Naive thymus-derived CD4-positive, alpha-beta T cell (primary cell): ENCODE data around the gene CHCHD6. TPM values are rescaled to one million over a fixed set of nuclear protein-coding genes. Genes with fewer than 3 reads are reported as not detected.

Experiments
- ATAC-seq: fragments of 150-1000 bp; cut with Tn5 transposase; 2 replicates; pipeline ENCODE4 v1.10.0; 2021; ENCODE audit warnings: mild to moderate bottlenecking, moderate library complexity
- CTCF ChIA-PET: fragments of 350-600 bp; sonication (Branson Sonifier 250); formaldehyde crosslinking; loops from one replicate; lab custom pipeline; 2021; ENCODE audit warnings: antibody characterized with exemption; lab: Charles Lee
- POLR2A ChIA-PET: fragments of 350-600 bp; sonication (Branson Sonifier 250); formaldehyde crosslinking; loops from one replicate; lab custom pipeline; 2021; ENCODE audit warnings: antibody characterized with exemption, inconsistent platforms; lab: Charles Lee
- DNase-seq, 9 donors: peaks; one replicate each; pipeline versions ENCODE4 v3.0.0 to v3.0.0-alpha.2; 2020 to 2022; ENCODE audit warnings: mixed read lengths in 1 of 9
- H3K27ac ChIP-seq: one replicate; pipeline ENCODE4 v1.7.0; 2013; ENCODE audit warnings: mild to moderate bottlenecking, low read depth, low read length, moderate library complexity
- H3K27me3 ChIP-seq, 2 donors: one replicate each; pipeline ENCODE4 v1.7.0; 2013; ENCODE audit warnings: low read length in 2 of 2, mild to moderate bottlenecking in 2 of 2, moderate library complexity in 2 of 2; ENCODE audit not compliant: control insufficient read depth in 2 of 2, insufficient read depth in 2 of 2
- H3K36me3 ChIP-seq, 3 experiments: 1 replicate in 2 of 3; 2 replicates in 1 of 3; pipeline ENCODE4 v1.7.0; 2013; ENCODE audit warnings: low read length in 3 of 3, mild to moderate bottlenecking in 3 of 3, moderate library complexity in 1 of 3; ENCODE audit not compliant: insufficient read depth in 3 of 3, control insufficient read depth in 2 of 3
- H3K4me1 ChIP-seq, 2 donors: one replicate each; pipeline ENCODE4 v1.7.0; 2013; ENCODE audit warnings: low read length in 2 of 2, mild to moderate bottlenecking in 2 of 2, moderate library complexity in 1 of 2; ENCODE audit not compliant: control insufficient read depth in 2 of 2, insufficient read depth in 2 of 2
- H3K4me3 ChIP-seq: 2 replicates; pipeline ENCODE4 v1.7.0; 2013; ENCODE audit warnings: mild to moderate bottlenecking, low read length
- H3K9me3 ChIP-seq, 3 experiments: 1 replicate in 2 of 3; 2 replicates in 1 of 3; pipeline ENCODE4 v1.7.0; 2013; ENCODE audit warnings: low read length in 3 of 3; ENCODE audit not compliant: control insufficient read depth in 2 of 3
- H3K27ac Mint-ChIP-seq, 9 donors: one replicate each; pipeline ENCODE4 v1.8.0; 2020 to 2022; ENCODE audit warnings: mixed read lengths in 9 of 9, mild to moderate bottlenecking in 8 of 9, moderate library complexity in 5 of 9, inconsistent platforms in 2 of 9
- H3K27me3 Mint-ChIP-seq, 5 donors: one replicate each; pipeline ENCODE4 v1.8.0; 2021 to 2022; ENCODE audit warnings: mixed read lengths in 5 of 5, mild to moderate bottlenecking in 1 of 5
- H3K36me3 Mint-ChIP-seq, 5 donors: one replicate each; pipeline ENCODE4 v1.8.0; 2020 to 2022; ENCODE audit warnings: mixed read lengths in 5 of 5, mild to moderate bottlenecking in 3 of 5, inconsistent platforms in 1 of 5
- H3K4me1 Mint-ChIP-seq, 7 donors: one replicate each; pipeline ENCODE4 v1.8.0; 2020 to 2022; ENCODE audit warnings: mixed read lengths in 7 of 7, mild to moderate bottlenecking in 3 of 7, inconsistent platforms in 1 of 7
- H3K4me3 Mint-ChIP-seq, 10 donors: one replicate each; pipeline ENCODE4 v1.8.0; 2020 to 2022; ENCODE audit warnings: mild to moderate bottlenecking in 10 of 10, mixed read lengths in 10 of 10, moderate library complexity in 6 of 10, inconsistent platforms in 2 of 10
- H3K9me3 Mint-ChIP-seq, 11 donors: one replicate each; pipeline ENCODE4 v1.8.0; 2020 to 2022; ENCODE audit warnings: mixed read lengths in 11 of 11, mild to moderate bottlenecking in 4 of 11, inconsistent platforms in 1 of 11, moderate library complexity in 1 of 11
- intact Hi-C, 2 donors: fragments of 100-400 bp; cut with micrococcal nuclease; formaldehyde crosslinking; loops; one replicate each; pipeline ENCODE4 v1.15.1; 2023
- polyA plus RNA-seq, 2 donors: library from polyadenylated mRNA; unstranded; fragments of 300-500 nt; fragmentation: Illumina TruSeq; gene quantifications; one replicate each; pipeline ENCODE4 v1.2.3, GENCODE V29; 2021
- total RNA-seq, 6 experiments: library from RNA in 5 of 6; stranded (reverse) in 5 of 6; gene quantifications; 1 replicate in 5 of 6; 2 replicates in 1 of 6; pipeline ENCODE4 v1.2.3 and lab custom pipeline; 2021 to 2026

The CHCHD6 gene
- total and polyA plus RNA-seq, 7 experiments from 2014 or later, result 5.4 to 15.1 (median 11.0) TPM

DNA sequence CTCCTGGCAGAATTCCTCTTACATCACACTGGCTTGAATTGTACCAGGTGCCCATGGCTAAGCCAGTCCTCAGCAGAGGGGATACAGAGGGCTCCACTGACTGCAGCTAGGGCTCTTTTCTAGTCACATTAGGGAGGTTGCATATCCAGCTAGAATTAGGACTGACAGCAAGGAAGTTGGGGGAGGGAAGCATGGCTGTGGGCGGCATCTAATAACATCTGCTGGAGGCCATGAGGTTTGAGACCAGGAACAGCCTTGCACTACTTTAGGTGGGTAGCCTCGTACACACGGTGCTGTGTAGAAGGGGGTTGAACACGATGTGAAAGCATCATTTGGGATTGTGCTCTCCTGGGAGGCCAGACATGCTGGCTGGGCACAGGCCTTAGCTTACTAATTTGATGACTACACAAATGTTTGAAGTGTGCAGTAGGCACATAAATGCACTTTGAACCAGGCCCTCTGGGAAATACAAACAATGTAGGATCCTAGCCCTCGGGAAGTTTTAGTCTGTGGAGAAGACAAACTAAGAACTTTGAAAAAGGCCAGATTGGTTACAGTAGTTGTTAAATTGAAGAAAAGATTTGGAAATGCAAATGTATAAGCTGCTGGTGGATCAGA is 30.2 kb downstream of the CHCHD6 start:
- Mint-ChIP-seq H3K9me3 (peaks cover 0 to 20% (median 7%) of the 10 kb centered on the region in 11 donors), H3K27ac (no peak overlapping the region), H3K4me1 (peaks cover 0 to 16% (median 10%) of the 10 kb centered on the region in 7 donors), H3K4me3 (no peak overlapping the region), H3K27me3 (no peaks in the 10 kb centered on the region), H3K36me3 (peaks cover 13 to 78% (median 68%) of the 10 kb centered on the region in 5 donors)
- H3K27ac ChIP-seq, result no peak overlapping the region
- H3K4me3 ChIP-seq, result no peak overlapping the region
- ChIA-PET POLR2A (no interaction called here), CTCF (no interaction called here)
- intact Hi-C loops, result no loop called here
- H3K36me3 ChIP-seq, result peaks cover 0 to 37% (median 0%) of the 10 kb centered on the region in 3 experiments
- DNase-seq (no peak), ATAC-seq (no peak)
- no peaks in the 10 kb centered on the region for H3K27me3 ChIP-seq
- H3K4me1 ChIP-seq, result no peaks in the 10 kb centered on the region
- no peaks in the 10 kb centered on the region for H3K9me3 ChIP-seq

DNA sequence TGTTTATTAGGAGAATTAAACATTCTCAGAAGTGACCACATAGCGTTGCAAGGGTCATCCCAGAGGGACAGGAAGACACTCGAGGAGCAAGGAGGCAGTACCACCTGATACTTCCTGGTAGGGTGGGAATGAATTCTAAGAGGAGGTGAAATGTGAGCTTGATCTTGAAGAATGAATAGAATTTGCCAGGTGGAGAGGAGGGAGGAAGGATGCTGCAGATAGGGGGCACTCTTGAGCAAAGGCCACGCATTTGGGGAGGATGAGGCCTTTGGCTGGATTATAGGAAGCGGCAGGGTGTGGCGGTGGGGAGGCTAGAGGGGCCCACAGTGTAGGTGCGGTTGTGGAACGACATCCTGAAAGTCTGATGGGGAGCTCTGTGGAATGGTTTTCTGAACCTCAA is 33.5 kb downstream of the CHCHD6 start:
- H3K9me3 Mint-ChIP-seq, result peaks cover 0 to 27% (median 9%) of the 10 kb centered on the region in 11 donors
- Histone ChIP-seq H3K27ac (no peak overlapping the region), H3K27me3 (no peaks in the 10 kb centered on the region), H3K4me1 (no peaks in the 10 kb centered on the region), H3K9me3 (no peaks in the 10 kb centered on the region), H3K36me3 (peaks cover 0 to 36% (median 4%) of the 10 kb centered on the region in 3 experiments), H3K4me3 (no peak overlapping the region)
- ChIA-PET CTCF (interaction anchor here (0.5 kb wide), 1 partner anchor 53 kb away, joined by 4 read pairs; no protein-coding TSS in a partner anchor), POLR2A (no interaction called here)
- DNase-seq (no peak), ATAC-seq (no peak)
- no peak overlapping the region for H3K27ac Mint-ChIP-seq
- H3K4me1 Mint-ChIP-seq, result peaks cover 0 to 8% (median 0%) of the 10 kb centered on the region in 7 donors
- H3K36me3 Mint-ChIP-seq, result peaks cover 13 to 96% (median 85%) of the 10 kb centered on the region in 5 donors
- no peaks in the 10 kb centered on the region for H3K27me3 Mint-ChIP-seq
- H3K4me3 Mint-ChIP-seq, result no peak overlapping the region
- intact Hi-C loops, result no loop called here

DNA sequence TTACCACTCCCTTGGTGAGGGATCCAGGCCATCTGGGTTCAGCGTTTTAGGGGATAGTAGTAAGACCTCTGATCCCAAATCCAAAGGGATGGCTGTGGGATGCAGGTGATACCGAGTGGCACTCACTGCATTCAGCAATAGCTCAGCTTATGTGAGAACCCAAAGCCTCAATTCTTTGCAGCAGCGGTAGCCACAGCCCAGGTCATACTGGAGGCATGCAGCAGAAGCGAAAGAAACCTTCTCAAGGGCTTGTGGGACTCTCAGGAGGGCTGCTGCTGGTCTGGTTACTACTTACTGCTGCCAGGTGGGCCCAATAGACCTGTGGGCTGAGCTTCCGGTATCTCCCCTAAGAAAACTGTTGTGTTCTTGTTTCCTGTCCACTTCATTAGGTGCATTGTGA is 38.0 kb downstream of the CHCHD6 start:
- no peak for ATAC-seq
- peaks cover 0 to 8% (median 4%) of the 10 kb centered on the region in 3 experiments for H3K36me3 ChIP-seq
- CTCF ChIA-PET, result no interaction called here
- H3K4me1 Mint-ChIP-seq, result peaks cover 0 to 15% (median 2%) of the 10 kb centered on the region in 7 donors
- no peaks in the 10 kb centered on the region for H3K9me3 ChIP-seq
- POLR2A ChIA-PET, result no interaction called here
- H3K27ac ChIP-seq, result no peak overlapping the region
- H3K4me3 ChIP-seq, result no peak overlapping the region
- H3K4me3 Mint-ChIP-seq, result no peak overlapping the region
- intact Hi-C loops, result no loop called here
- H3K4me1 ChIP-seq, result no peaks in the 10 kb centered on the region
- no peaks in the 10 kb centered on the region for H3K27me3 ChIP-seq
- H3K27ac Mint-ChIP-seq, result no peak overlapping the region
- peaks cover 8 to 70% (median 49%) of the 10 kb centered on the region in 5 donors for H3K36me3 Mint-ChIP-seq
- H3K9me3 Mint-ChIP-seq, result peaks cover 0 to 27% (median 9%) of the 10 kb centered on the region in 11 donors
- no peak for DNase-seq
- no peaks in the 10 kb centered on the region for H3K27me3 Mint-ChIP-seq

DNA sequence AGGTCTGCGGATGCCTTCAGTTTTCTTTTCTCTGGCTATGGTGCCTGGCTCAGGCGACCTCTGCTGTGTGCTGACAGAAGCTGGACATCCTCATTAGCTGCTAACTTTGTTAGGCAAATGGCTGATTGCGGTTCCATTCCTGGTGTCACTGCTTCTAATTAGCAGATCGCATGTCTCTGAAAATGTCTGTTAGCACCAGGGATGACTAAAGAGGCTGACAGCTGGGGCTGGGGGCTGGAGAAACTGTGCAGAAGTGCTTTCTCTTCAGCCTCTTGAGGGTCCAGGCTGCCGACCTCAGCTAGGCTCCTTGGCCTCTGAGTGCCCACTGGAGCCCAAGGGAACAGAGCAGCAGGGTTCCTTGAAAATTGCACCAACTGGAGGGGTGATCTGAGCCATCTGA is 39.3 kb downstream of the CHCHD6 start:
- CTCF ChIA-PET, result no interaction called here
- intact Hi-C loops, result no loop called here
- Mint-ChIP-seq H3K27ac (no peak overlapping the region), H3K9me3 (peaks cover 0 to 15% (median 5%) of the 10 kb centered on the region in 11 donors), H3K4me3 (no peak overlapping the region), H3K4me1 (peaks cover 0 to 23% (median 4%) of the 10 kb centered on the region in 7 donors), H3K27me3 (no peaks in the 10 kb centered on the region), H3K36me3 (peaks cover 3 to 64% (median 37%) of the 10 kb centered on the region in 5 donors)
- peaks cover 0 to 8% (median 4%) of the 10 kb centered on the region in 3 experiments for H3K36me3 ChIP-seq
- H3K27me3 ChIP-seq, result no peaks in the 10 kb centered on the region
- DNase-seq, result no peak
- POLR2A ChIA-PET, result no interaction called here
- no peaks in the 10 kb centered on the region for H3K9me3 ChIP-seq
- ATAC-seq, result no peak
- H3K4me3 ChIP-seq, result no peak overlapping the region
- H3K4me1 ChIP-seq, result no peaks in the 10 kb centered on the region
- no peak overlapping the region for H3K27ac ChIP-seq

DNA sequence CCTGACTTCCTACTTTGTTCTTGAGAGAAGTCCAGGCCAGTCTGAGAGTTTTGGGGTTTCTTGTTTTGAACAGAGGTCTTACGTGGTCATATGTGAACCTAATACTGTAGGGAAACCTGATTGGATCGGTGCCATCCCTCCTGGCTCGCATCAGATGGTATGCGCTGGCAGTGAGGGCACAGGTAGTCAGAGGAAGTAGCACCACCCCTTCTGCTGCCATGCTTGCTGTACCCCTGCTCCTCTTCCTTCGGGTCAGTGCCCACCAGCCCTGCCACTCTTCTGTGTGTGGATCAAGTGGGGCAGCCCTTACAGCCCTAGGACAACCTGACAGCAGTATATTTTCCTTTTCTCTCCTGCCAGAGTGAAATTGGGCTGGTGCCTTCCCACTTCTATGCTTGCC is 39.7 kb downstream of the CHCHD6 start:
- no peak for DNase-seq
- peaks cover 0 to 11% (median 5%) of the 10 kb centered on the region in 11 donors for H3K9me3 Mint-ChIP-seq
- H3K4me3 Mint-ChIP-seq, result no peak overlapping the region
- H3K4me1 ChIP-seq, result no peaks in the 10 kb centered on the region
- H3K9me3 ChIP-seq, result no peaks in the 10 kb centered on the region
- POLR2A ChIA-PET, result no interaction called here
- peaks cover 0 to 7% (median 4%) of the 10 kb centered on the region in 3 experiments for H3K36me3 ChIP-seq
- H3K4me3 ChIP-seq, result no peak overlapping the region
- H3K27me3 Mint-ChIP-seq, result no peaks in the 10 kb centered on the region
- intact Hi-C loops, result no loop called here
- no peak for ATAC-seq
- H3K4me1 Mint-ChIP-seq, result peaks cover under 1 to 27% (median 7%) of the 10 kb centered on the region in 7 donors
- CTCF ChIA-PET, result no interaction called here
- H3K27me3 ChIP-seq, result no peaks in the 10 kb centered on the region
- peaks cover 3 to 62% (median 33%) of the 10 kb centered on the region in 5 donors for H3K36me3 Mint-ChIP-seq
- no peak overlapping the region for H3K27ac Mint-ChIP-seq
- no peak overlapping the region for H3K27ac ChIP-seq

DNA sequence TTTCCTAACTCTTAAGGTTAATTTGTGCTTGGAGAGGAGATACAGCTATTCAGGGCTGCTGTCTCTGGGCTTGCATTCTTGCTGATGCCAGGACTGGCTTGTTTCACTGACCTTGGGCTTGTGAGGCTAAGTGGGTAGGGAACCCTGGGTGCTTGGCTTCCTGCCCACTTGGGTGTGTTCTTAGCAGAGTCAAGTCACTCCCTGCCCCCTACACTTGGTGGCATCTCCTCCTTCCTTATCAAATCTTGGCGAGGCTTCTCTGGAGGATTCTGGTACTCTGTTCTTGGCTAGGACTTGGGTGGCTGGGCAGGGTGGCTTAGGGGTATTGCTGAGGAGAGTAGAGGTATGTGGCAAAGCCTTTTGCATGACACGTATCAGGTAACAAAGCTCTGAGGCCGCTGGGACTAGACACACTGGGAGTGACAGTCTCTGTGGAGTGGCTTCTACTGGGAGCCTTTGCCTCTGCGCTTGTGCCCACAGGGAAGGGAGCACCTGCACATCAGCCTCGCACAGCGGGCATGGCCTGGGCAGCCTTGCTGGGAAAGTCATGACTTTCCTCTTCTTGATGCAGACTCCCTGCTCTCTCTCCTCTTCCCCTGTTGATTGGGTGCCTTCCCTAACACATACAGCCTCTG is 41.8 kb downstream of the CHCHD6 start:
- CTCF ChIA-PET, result no interaction called here
- Histone ChIP-seq H3K27me3 (no peaks in the 10 kb centered on the region), H3K4me1 (no peaks in the 10 kb centered on the region), H3K9me3 (no peaks in the 10 kb centered on the region), H3K36me3 (peaks cover 0 to 4% (median 2%) of the 10 kb centered on the region in 3 experiments), H3K4me3 (no peak overlapping the region), H3K27ac (no peak overlapping the region)
- DNase-seq (no peak), ATAC-seq (no peak)
- intact Hi-C loops, result no loop called here
- Mint-ChIP-seq H3K27ac (no peak overlapping the region), H3K4me3 (no peak overlapping the region), H3K9me3 (no peaks in the 10 kb centered on the region), H3K27me3 (no peaks in the 10 kb centered on the region), H3K36me3 (peaks cover 0 to 52% (median 12%) of the 10 kb centered on the region in 5 donors), H3K4me1 (peaks cover 4 to 29% (median 13%) of the 10 kb centered on the region in 7 donors)
- POLR2A ChIA-PET, result no interaction called here
